HG03060 (cell line): Measurements from ENCODE around the gene ZSCAN9.

Experiments used
- ATAC-seq: cut with Tn5 transposase; IDR thresholded peaks from one replicate; pipeline ENCODE4 v1.9.1; 2021; ENCODE audit warnings: low read depth, moderate number of reproducible peaks; ENCODE audit not compliant: unreplicated experiment

The ZSCAN9 gene

DNA sequence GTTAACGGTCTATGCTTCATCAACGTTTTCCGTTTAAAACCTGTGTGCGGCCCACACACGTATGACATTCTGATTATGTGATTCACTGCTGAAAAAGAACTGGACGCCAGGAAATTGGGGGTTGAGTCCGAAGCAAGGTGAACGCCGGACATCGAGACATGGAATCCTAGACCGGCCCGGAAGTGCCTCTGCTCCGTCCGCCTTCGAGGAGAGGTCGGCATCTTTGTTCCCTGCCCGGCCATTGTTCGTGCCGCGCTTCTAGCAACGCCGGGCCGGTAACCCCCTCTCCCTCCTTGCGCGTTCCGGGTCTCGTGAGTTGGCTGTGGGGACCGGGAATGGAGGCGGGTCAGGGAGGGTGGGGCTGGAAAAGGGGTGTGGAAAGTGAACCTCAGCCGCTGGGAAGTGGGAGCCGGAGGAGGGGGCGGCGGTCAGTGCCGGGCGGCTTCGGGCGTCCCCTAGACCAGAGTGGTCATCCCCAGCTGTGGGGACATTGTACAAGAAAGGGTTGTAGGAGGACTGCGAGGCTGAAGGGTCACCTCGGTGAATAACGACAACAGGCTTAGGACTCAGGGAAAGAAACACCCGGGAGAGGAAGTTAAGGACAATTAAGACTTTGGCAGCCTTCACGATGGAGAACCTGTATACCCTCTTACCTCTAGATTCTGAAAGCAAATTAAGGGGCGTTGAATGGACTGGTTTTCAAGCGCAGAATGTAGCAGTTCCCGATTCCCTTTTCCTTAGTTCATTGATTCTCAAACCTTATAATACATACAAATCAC, at the start of gene ZSCAN9:
ZSCAN9 (plus strand) TSS at position 220 of the 779 bp plus-strand sequence. CDS start 1,810 bp downstream, outside the sequence.
- ATAC-seq, result peak; percentile 48

DNA sequence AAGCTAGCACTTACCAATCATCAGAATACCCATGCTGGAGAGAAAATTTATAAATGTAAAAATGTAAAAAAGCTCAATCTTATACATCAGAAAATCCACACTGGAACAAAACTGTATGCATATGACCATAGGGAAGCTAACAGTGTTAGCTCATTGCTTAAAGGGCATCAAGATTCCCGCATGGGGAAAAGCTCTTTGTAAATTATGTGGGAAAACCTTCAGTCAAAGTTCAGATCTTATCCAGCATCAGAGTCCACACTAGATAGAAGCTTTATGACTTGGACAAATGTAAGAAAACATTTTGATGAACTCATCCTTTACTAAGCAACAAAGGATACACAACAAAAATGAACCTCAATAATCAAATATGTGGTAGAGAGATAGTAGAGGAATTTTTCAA, 48.7 kb upstream of the ZSCAN9 start:
- no peak for ATAC-seq

DNA sequence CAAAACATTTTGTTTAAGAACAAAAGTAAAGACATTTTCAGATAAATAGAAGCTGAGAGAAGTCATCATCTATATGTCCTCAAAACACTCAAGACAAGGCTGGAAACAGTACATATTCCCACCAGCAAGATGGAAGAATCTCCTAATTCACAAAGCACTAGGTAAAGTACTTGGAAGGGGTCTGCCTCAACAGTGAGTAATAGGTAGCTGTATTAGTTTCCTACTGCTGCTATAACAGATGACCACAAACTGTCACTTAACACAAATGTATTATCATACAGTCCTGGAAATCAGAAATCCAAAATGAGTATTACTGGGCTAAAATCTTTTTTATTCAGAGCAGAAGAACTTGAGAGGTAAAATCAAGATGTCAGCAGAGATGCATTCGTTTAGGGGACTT, 42.8 kb upstream of the ZSCAN9 start:
- ATAC-seq, result no peak

DNA sequence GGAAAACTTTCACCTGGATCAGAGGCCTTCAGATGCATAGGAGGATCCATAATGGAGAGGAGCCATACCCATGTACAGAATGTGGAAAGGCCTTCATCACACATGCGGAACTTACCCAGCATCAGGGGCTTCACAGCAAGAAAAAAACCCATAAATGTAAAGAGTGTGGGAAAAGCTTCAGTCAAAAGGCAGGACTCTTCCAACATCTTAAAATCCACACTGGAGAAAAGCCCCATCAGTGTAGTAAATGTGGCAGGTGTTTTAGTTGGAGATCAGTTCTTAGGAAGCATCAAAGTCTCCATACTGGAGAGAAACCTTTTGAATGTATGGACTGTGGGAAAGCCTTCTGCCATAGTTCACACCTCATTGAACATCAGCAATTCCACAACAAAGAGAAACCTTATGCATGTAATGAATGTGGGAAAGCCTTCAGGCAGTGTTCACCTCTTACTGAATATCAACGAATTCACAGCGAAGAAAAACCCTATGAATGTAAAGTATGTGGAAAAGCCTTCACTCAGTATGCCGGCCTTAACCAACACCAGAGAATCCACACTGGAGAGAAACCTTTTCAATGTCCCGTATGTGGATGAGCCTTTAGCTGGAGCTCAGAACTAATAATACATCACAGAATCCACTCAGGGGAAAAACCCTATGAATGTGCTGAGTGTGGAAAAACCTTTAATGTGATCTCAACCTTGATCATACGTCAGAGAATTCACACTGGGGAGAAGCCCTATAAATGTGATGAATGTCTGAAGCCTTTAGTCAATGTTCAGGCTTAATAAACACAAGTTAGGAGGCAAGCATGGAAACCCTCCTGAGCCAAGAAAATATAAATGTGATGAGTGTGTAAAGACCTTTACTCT, 36.7 kb upstream of the ZSCAN9 start:
- ATAC-seq, result no peak

DNA sequence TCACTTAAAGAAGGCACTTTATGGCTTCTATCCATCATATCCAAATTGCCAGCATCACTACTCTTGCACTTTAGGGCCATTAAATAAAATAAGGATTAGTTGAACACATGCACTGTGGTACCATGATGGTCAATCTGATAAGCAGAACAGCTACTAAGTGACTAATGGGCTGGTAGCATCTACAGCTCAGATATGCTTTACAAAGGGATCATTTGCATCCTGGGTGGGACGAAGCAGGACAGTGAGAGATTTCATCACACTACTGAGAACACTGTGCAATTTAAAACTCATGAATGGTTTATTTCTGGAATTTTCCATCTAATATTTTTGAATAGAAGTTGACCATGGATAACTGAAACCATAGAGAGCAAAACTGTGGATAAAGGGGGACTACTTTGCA, 25.1 kb upstream of the ZSCAN9 start:
- no peak for ATAC-seq

DNA sequence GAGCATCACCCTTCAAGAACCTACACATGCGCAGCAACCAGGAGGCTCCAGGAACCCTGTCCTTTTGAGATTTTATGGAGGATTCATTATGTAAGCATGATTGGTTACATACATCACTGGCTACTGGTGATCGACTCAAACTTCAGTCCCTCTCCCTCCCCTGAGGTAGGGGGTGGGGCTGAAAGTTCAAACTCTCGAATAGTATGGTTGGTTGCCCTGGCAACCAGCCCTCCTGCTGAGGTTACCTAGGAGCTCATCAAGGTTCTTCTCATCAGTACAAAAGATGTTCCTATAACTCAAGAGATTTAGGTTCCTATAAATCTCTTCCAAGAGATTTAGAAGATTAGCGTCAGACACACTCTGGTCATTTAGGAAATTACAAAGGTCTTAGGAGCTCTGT, 21.9 kb upstream of the ZSCAN9 start:
- ATAC-seq, result no peak

DNA sequence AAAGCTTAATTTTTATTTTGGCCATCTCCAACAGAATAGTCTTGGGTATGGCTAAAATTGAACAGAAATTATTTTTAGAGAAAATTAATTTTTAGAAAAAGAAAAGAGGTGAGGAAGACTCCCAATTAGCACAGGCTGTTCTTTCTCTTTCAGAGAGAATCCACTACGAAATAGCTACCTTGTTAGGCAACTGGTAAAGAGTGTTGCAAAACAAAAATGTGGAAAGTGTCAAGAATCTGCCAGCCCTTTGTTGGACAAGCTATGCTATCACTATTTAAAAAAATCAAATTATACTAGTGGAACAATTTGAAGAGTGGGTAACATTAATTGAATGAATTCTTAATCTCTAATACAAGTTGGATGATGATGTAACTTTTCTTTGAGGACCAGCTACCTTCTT, 19.2 kb upstream of the ZSCAN9 start:
- no peak for ATAC-seq

DNA sequence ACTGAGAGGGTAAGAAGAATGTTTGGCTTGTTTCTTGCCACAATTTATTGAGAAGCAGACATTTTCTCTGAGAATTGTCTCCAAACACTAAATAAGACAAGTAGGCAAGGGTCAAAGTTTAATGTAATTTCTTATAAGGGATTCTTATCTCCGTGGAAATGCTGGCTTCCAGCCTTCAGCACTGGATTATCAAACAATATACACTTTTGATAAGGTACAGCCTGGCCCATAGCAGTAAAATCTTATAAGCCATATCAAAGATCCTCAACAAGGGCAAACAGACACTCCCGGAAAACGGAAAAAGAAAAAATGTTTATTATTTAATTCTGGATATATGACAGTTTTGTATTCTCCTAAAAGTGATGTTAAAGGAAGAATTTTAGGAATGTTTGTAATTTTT, 18.5 kb upstream of the ZSCAN9 start:
- no peak for ATAC-seq

DNA sequence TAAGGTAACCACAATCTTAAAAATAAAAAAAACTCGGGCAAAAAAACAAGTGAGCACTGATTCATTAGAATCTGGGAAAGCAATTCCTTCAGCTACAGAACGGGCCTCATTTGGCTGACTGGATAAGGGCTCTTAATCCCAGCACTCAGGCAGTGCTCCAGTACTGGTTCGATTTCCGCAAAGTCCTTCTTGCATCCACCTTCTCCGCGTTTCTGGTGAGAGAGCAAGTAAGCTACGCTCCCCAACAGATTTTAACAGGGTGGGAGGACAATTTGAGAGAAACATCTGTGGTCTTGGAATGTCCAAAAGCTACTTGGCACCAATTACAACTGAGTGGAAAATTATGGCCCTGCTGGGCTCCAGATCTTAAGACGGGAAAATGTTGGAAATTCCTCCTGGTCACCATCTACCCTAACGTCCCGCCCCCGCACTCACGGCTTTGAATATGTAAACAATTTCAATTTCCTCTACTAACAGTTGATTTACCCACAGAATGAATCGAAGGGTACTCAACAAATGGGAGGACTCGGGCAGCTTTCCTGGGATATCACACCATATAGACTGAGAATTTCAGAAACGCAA, 18.1 kb upstream of the ZSCAN9 start:
- ATAC-seq, result no peak

DNA sequence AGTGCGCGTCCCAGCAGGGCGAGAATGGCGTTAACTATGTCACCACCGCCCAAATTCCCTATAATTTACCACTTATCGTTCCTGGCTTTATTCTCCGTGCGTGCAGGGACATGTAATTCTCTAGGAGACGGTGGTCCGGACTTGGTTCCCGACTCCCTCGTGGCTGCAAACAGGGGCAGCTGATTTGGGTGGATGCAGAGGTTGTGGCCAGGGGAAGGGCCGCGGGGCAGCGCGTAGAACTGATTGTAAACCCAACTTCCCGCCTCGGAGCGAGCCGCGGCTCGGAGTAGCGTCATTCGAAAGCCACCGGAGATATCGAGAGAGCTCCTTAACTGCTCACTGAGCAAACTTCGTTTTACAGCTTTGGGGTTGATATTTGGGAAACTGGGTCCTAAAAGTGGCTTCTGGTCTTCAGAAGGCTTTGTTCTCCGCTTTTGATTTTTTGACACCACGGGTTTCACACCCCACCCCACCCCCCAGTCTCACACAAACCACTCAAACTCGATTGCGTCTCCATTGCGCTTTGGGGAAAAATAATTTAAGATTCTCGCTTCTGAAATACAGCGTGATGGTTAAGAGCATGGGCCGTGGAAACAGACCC, 17.5 kb upstream of the ZSCAN9 start:
- ATAC-seq, result no peak

DNA sequence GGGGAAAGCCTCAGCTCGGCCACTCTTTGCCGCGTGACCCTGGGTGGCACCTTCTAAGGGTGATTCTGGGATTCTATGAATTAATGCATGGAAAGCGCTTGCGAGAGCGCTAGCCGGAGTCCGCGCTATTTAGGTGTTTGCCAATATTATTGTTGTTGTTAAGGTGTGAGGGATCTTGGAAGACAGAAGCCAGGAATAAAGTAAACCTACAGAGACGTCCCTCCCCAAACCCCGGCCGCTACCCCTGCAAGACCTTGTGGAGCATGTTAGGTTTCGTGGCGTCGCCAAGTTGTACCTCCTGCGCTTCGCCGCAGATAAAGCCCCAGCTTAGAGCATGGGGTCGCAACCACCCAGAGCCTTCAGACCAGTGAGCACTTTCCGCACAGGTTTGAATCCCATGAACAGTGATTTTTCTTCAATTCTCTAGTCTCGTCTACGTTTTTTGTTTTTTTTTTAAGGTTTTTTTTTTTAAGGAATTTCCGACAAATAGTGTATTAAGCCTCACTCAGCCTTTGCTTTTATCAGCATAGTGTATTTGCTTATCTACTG, 16.9 kb upstream of the ZSCAN9 start:
- no peak for ATAC-seq

DNA sequence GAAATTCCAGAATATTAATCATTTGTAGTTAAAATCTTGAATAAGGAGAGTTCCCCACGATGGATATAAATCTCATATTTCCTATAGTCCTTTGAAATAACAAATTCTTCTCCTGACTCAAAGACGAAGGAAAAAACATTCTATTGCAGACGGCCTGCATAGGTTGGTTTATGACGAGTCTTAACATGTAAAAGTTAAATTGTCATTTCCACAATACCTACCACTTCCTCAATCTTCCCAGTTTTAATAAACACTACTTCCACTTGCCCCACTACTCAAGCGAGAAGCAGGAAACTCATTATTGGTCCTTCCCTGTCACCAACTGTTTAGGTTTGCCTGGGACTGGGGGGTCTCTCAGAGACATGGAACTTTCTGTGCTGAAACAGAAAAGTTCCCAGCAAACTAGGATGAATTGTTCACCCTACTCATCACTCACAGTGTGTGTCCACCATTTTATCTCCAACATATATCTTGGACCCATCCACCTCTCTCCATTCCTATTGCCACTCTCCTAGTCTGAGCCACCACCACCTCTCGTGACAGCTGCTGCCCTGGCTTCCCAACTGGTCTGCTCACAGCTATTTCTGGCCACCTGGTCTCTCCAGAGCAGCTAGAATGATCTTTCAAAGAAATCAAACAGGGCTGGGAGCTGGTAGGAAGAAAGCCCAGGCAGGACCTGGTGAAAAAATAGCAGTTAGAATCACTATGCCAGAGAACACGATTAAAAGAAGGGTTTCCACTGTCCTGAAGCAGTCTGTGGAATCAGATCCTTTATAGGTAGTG, 15.1 kb upstream of the ZSCAN9 start:
- no peak for ATAC-seq

DNA sequence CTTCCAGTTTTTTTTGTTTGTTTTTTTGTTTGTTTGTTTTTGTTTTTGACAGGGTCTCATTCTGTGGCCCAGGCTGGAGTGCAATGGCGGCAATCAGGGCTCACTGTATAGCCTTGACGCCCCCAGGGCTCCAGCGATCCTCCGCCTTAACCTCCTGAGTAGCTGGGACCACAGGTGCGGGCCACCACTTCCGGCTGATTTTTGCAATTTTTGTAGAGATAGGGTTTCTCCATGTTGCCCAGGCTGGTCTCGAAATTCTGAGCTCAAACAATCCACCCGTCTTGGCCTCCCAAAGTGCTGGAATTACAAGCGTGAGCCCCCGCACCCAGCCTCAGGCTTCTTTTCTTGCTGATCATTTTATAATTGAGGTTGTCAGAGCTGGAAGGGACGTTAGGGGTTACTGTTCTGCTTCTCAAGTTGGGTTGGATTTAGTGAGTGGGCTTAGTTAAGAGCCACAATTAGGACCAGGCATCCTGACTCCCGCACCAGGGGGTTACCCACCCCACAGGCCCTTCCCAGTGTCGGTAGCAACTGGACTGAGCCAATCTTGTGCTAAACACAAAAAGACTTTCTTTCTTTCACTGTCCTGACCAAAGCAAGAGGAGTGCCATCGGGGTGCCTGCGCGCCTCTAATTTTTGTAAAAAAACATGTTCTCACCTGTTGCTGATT, 13.1 kb upstream of the ZSCAN9 start:
- no peak for ATAC-seq

DNA sequence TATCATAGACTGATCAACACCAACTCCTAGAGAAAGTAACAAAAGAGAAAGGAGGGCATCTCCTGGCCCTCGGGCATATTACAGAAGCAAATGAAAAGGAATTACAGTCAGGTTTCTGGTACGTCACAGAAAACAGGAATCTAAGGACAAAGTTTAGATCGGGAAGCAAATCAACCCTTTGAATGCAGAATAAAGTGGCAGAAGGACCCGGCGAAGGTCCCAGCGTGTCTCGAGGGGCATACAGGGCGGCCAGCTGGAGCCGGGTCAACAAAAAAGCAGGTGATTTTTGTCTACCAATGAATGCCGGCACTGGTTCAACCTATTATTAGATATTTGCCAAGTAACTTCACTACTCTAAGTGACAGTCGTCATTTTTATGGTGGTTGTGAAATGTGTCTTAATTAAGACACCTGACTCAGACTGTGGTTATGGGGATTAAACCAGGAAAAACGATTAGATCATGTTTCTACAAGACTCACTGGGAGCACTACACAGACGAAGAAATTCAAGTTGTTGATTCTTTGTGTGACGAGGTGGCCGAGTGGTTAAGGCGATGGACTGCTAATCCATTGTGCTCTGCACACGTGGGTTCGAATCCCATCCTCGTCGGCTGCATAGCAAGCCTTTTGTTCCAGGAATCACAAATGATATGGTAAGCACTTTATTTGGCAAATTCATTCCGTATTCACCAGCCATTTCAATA, 12.4 kb upstream of the ZSCAN9 start:
- ATAC-seq, result peak; percentile 56

DNA sequence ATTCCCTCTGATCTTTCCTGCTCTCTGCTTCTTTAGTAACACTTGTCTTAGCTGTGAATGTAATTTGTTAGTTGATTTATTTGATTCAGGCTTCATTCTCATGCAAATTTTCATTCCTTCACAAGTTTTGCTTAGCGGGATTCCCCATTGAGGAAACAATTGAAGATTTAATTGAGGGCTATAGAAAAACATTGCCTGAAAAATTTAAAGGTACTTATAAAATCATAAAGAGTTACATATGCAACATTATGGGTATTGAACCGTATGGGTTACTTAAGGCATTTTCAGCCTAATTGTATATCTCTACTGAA, 11.9 kb upstream of the ZSCAN9 start:
- no peak for ATAC-seq

DNA sequence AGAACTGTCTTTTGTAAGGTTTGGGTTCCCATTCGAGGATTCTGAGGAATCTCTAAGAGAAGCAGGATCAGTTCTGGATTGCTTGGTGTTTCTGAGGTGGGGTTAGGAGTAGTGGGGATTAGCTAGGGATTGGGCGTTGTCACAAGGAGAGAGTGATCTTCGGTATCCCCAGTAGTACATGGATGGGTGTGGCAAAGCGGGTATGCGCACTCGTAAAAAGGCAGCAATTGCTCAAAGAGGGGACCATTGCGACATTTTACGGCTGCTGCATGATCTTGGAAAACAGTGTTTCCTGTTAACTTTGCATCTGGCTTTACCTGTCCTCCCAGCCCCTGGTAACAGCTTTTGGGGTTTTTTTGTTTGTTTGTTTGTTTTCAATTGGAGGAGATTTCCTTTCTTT, 9.7 kb upstream of the ZSCAN9 start:
- no peak for ATAC-seq

DNA sequence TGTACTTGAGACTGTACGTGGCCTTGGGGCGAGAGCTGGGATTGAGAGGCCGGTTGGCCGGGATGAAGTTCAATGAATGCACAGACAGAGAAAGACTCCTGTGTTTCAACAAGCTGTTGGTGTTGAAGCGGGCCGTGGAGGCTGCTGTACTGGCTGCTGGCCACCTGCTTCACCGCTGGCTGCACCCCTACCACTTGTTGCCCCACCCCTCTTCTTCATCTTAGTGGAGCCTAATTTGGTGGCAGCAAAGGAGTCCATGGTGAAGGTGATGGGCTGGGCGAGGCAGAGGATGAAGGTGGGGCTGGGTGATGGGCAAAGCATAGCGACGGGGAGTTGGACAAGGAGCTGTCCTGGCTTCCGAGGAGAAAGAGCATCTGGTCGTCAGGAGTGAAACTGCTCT, 7.2 kb upstream of the ZSCAN9 start:
- no peak for ATAC-seq

DNA sequence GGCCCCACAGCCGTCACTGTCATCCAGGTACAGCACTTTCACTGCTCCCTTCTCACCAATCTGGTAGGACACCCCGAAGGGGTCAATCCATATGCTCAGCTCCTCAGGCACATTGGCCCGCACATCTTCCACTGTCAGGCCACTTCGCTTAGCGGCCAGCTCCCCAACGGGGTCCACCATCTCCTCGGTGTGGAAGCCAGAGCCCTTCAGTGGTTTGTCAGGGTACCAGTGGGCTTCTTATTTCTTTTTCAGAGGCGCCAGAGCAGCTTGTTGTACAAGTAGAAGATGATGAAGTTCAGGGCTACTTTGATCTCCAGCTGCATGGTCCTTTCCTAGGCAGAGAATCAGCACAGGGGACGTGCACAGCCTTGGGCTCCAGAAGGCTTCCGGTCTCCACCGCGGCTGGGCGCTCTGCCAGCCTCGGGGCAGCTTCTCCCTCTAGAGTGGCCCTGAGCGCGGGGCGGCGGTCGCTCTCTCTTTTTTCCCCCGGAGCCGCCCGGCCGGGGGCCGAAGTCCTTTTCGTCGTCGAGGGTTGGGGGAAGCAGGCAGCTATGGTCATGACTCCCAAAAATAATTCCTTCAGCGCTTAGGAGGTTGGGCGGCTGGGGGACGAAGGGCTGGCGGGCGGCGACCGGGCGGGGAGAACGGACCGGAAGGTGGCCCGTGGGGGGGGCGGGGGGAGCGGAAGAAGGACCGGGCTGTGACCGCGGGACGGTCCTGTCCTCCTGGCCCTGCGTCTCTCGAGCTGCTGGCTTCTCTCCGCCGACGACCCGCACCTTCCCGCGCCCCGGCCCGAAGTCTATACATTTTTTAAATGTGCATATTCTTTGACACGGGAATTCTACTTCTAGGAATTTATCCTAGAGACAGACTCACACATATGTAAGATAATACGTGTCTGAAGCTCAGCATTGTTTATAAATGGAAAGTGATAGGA, 6.5 kb upstream of the ZSCAN9 start:
- no peak for ATAC-seq
